ENCODE results near the gene BMP3. TPM values are rescaled to one million over a fixed set of nuclear protein-coding genes. Genes with fewer than 3 reads are reported as not detected.

BMP3 gene
- total RNA-seq, 2 donors from 2014 or later, result 0.11 to 0.13 TPM

GRCh38 chr4:81096566-81096965 is 66.1 kb downstream of the BMP3 start:
- Histone ChIP-seq H3K9ac (ENCODE audit: extremely low read depth, low read length, poor library complexity, severe bottlenecking) (no peak overlapping the region), H3K9me3 (ENCODE audit: control insufficient read depth, low read length) (peaks cover 13% of the 10 kb centered on the region), H3K4me3 (ENCODE audit: low read length) (no peak overlapping the region), H3K27me3 (ENCODE audit: control insufficient read depth, insufficient read depth, low read length, poor library complexity, severe bottlenecking) (no peaks in the 10 kb centered on the region), H3K4me1 (ENCODE audit: control insufficient read depth, insufficient read depth, low read length) (no peaks in the 10 kb centered on the region), H3K36me3 (ENCODE audit: control insufficient read depth, insufficient read depth, low read length) (no peaks in the 10 kb centered on the region), H3K27ac (ENCODE audit: low read depth, low read length) (no peak overlapping the region)
- H3K9me3 Mint-ChIP-seq, result no peaks in the 10 kb centered on the region
- no peak overlapping the region for H3K27ac Mint-ChIP-seq
- 95% methylated on average over 1 of the region's 1 CpG; no CpG with 5 or more reads in 1 of the 2 experiments for WGBS, 2 experiments (ENCODE audit: insufficient coverage in 1 of 2, insufficient read length in 1 of 2)
- H3K4me1 Mint-ChIP-seq, result peaks cover 12% of the 10 kb centered on the region
- no peaks in the 10 kb centered on the region for H3K36me3 Mint-ChIP-seq (ENCODE audit: low read depth)
- no peak for DNase-seq
- no peak for TF ChIP-seq CTCF (conservative IDR thresholded peaks at IDR 0.05)
- no peaks in the 10 kb centered on the region for H3K27me3 Mint-ChIP-seq (ENCODE audit: insufficient read depth)
- H3K4me3 Mint-ChIP-seq, result no peak overlapping the region

DNA sequence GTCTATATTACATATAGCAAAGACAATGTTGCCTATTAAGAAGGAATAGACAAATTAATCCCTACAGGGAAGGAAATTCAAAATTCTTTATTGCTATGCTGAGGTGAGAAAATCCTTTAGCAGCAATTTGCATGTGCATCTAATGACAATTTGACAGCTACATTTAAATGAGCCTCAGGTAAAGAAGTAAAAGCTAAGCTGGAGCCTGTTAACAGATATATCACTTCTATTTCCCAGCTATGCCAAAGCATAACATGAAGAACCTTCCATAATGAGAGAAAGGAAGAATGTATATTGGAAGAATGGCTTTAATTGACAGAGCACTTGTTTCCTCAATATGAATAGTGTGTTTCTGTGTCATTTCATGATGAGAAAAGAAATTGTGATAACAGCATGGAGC is 71.6 kb downstream of the BMP3 start:
- Mint-ChIP-seq H3K4me1 (peaks cover 5% of the 10 kb centered on the region), H3K27ac (no peak overlapping the region), H3K36me3 (ENCODE audit: low read depth) (peaks cover 1% of the 10 kb centered on the region), H3K4me3 (no peak overlapping the region), H3K27me3 (ENCODE audit: insufficient read depth) (no peaks in the 10 kb centered on the region), H3K9me3 (no peaks in the 10 kb centered on the region)
- Histone ChIP-seq H3K27ac (ENCODE audit: low read depth, low read length) (no peak overlapping the region), H3K36me3 (ENCODE audit: control insufficient read depth, insufficient read depth, low read length) (no peaks in the 10 kb centered on the region), H3K9me3 (ENCODE audit: control insufficient read depth, low read length) (peaks cover 10% of the 10 kb centered on the region), H3K27me3 (ENCODE audit: control insufficient read depth, insufficient read depth, low read length, poor library complexity, severe bottlenecking) (no peaks in the 10 kb centered on the region), H3K4me1 (ENCODE audit: control insufficient read depth, insufficient read depth, low read length) (no peaks in the 10 kb centered on the region), H3K4me3 (ENCODE audit: low read length) (no peak overlapping the region), H3K9ac (ENCODE audit: extremely low read depth, low read length, poor library complexity, severe bottlenecking) (no peak overlapping the region)
- no peak for TF ChIP-seq CTCF (conservative IDR thresholded peaks at IDR 0.05)
- DNase-seq, result no peak

- peaks cover 2% of the 10 kb centered on the region for H3K9me3 Mint-ChIP-seq
- WGBS, 2 experiments (ENCODE audit: insufficient coverage in 1 of 2, insufficient read length in 1 of 2), result 91 to 92% methylated on average over 4 of the region's 4 CpGs
- H3K4me3 ChIP-seq (ENCODE audit: low read length), result no peak overlapping the region
- no peak overlapping the region for H3K27ac Mint-ChIP-seq
- H3K27ac ChIP-seq (ENCODE audit: low read depth, low read length), result no peak overlapping the region
- H3K4me3 Mint-ChIP-seq, result no peak overlapping the region
- H3K9ac ChIP-seq (ENCODE audit: extremely low read depth, low read length, poor library complexity, severe bottlenecking), result no peak overlapping the region
- no peaks in the 10 kb centered on the region for H3K27me3 ChIP-seq (ENCODE audit: control insufficient read depth, insufficient read depth, low read length, poor library complexity, severe bottlenecking)
- peaks cover 25% of the 10 kb centered on the region for H3K4me1 Mint-ChIP-seq
- DNase-seq, result no peak
- H3K4me1 ChIP-seq (ENCODE audit: control insufficient read depth, insufficient read depth, low read length), result no peaks in the 10 kb centered on the region
- H3K27me3 Mint-ChIP-seq (ENCODE audit: insufficient read depth), result no peaks in the 10 kb centered on the region
- TF ChIP-seq CTCF (conservative IDR thresholded peaks at IDR 0.05), result no peak
- no peaks in the 10 kb centered on the region for H3K9me3 ChIP-seq (ENCODE audit: control insufficient read depth, low read length)
- H3K36me3 Mint-ChIP-seq (ENCODE audit: low read depth), result peaks cover 4% of the 10 kb centered on the region
- H3K36me3 ChIP-seq (ENCODE audit: control insufficient read depth, insufficient read depth, low read length), result no peaks in the 10 kb centered on the region
These were observed 75.6 kb downstream of the BMP3 start for GRCh38 chr4:81106150-81106549.

Other genes starting within 250 kb of the BMP3 start
- 1 to 10 TPM; 1.3 to 2.4 TPM for gene PRKG2, start 184.5 kb downstream of the BMP3 start, total RNA-seq

Data from endodermal cell (in vitro differentiated cells).